AG04449 (cell line): ENCODE measurements around the gene DRD2.

Experiments used
- CTCF ChIA-PET: fragments of 350-600 bp; formaldehyde crosslinking; extraction: SDS; loops from one replicate; lab custom pipeline; 2021; ENCODE audit warnings: antibody characterized with exemption; lab: Yijun Ruan, JAX
- POLR2A ChIA-PET: fragments of 400-600, 350-600 bp; formaldehyde crosslinking; extraction: SDS; loops from one replicate; lab custom pipeline; 2020; ENCODE audit warnings: antibody characterized with exemption, inconsistent platforms; lab: Yijun Ruan, JAX
- DNase-seq: peaks from one replicate; pipeline ENCODE4 v3.0.0-alpha.2; 2010; ENCODE audit warnings: low read depth, low spot score
- H3K4me3 ChIP-seq: 2 replicates; pipeline ENCODE4 v1.5.1; 2011; ENCODE audit warnings: low read depth, mild to moderate bottlenecking, control low read depth, low read length
- CTCF ChIP-seq: IDR thresholded peaks from one replicate; pipeline ENCODE4 v1.5.1; 2011; ENCODE audit warnings: mild to moderate bottlenecking, moderate library complexity, low read length, control low read depth, inconsistent platforms; ENCODE audit not compliant: insufficient read depth; ENCODE audit errors: missing control alignments

The DRD2 gene

GRCh38 chr11:113412675-113413074, 62.5 kb downstream of the DRD2 start:
- no peak for DNase-seq
- ChIA-PET POLR2A (no interaction called here), CTCF (no interaction called here)
- H3K4me3 ChIP-seq = no peak overlapping the region
- TF ChIP-seq CTCF = no peak

DNA sequence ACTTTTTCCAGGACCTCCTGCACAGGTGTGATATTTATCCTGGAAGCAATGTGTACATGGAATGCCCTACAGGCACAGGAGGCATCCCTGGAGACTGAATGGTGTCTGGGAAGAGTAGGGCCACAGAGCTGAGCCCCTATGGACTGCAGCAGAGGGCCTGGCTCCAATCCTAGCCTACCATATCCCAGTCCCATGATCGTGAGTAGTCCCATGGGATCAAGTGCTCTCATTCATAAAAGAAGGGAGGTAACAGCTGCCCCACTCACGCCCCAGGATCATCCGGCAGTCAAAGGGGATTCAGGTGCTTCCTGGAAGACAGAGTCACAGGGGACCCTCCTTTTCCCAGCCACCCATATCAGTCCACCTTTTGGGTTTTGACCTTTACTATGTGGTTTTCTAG, 63.7 kb downstream of the DRD2 start:
- no peak for DNase-seq
- H3K4me3 ChIP-seq = no peak overlapping the region
- CTCF ChIA-PET = no interaction called here
- POLR2A ChIA-PET = no interaction called here
- no peak for TF ChIP-seq CTCF

DNA sequence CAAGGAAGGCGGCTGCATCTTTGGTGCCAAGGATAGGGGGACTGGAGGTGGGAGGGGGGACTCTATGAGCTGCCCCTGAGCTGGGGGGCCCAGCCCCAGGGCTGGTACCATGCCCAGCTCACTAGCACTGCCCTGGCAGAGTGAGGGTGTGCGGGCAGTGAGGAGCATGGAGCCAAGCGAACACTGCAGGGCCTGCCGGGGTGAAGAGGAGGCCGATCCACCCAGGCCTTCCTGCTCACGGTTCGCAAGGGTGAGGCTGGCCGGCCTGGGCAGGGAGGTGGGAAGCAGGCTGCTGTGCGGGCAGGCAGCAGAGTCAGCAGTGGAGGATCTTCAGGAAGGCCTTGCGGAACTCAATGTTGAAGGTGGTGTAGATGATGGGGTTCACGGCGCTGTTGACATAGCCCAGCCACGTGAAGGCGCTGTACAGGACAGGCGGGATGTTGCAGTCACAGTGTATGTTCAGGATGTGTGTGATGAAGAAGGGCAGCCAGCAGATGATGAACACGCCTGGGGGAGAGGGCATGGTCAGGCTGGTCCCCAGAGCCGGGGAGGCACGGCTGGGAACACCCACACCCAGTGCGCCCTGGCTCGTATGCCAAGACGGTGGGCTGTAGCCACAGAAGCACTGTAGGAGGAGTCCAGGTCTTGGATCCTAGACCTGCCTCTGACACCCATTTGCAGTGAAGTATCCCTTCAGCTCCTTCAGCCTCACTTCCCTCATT, 64.6 kb downstream of the DRD2 start:
- ChIA-PET POLR2A (no interaction called here), CTCF (no interaction called here)
- H3K4me3 ChIP-seq = no peak overlapping the region
- no peak for TF ChIP-seq CTCF
- no peak for DNase-seq

DNA sequence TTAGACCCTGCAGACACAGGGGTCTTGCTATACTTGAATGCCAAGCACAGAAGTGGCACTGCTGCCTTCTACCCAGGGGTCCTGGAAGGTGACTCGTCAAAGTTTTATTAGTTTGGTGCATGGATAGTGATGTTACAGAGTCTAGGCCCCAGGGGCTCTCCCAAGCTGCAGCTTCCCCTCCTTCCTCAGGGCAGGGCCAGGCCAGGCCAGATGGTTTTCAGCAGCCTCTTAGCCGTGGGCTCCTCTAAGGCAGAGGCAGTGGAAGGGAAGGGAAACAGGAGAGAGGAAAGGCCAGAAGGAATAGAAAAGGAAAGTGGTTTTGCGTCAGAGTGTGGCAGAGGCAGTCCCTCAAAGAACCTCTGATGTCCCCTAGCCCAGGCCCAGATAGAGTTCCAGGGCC, 65.7 kb downstream of the DRD2 start:
- DNase-seq = no peak
- no peak for TF ChIP-seq CTCF
- POLR2A ChIA-PET = no interaction called here
- CTCF ChIA-PET = no interaction called here
- no peak overlapping the region for H3K4me3 ChIP-seq

DNA sequence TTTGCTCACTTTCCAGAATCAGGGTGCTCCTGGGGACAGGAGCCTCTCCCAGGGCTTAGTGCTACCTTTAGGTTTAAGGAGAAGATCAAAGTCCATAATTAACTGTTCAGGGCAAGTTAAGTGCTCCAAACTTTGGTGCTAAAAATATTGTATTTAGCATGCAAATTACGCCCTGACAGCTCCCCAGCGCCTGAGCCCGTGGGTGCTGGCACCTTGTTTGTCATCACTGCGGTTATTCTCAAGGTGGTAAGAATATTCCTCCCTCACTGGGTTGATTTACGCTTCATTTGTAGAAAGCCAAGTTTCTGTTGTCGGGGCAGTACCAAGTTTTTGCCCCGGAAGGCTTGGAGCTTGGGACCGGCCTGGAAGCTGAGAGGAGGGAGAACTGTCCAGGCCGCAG, 66.3 kb downstream of the DRD2 start:
- DNase-seq = no peak
- ChIA-PET CTCF (no interaction called here), POLR2A (no interaction called here)
- no peak overlapping the region for H3K4me3 ChIP-seq
- TF ChIP-seq CTCF = no peak

GRCh38 chr11:113408206-113408605, 67.0 kb downstream of the DRD2 start:
- no peak for TF ChIP-seq CTCF
- H3K4me3 ChIP-seq = no peak overlapping the region
- POLR2A ChIA-PET = no interaction called here
- CTCF ChIA-PET = no interaction called here
- DNase-seq = no peak
